Fibroblast of upper back skin (primary cell): Measurements from ENCODE around the gene ORC1.

Experiments
- DNase-seq: peaks from one replicate; pipeline ENCODE4 v3.0.0-alpha.2; 2013

Gene ORC1

GRCh38 chr1:52341655-52342260 is 62.5 kb downstream of the ORC1 start:
- DNase-seq = no peak

GRCh38 chr1:52337439-52337838 is 66.8 kb downstream of the ORC1 start:
- no peak for DNase-seq

GRCh38 chr1:52334906-52335528 is 69.2 kb downstream of the ORC1 start:
- DNase-seq = no peak

GRCh38 chr1:52332411-52332810 is 71.8 kb downstream of the ORC1 start:
- no peak for DNase-seq

GRCh38 chr1:52328615-52329014 is 75.6 kb downstream of the ORC1 start:
- no peak for DNase-seq

GRCh38 chr1:52325786-52326185 is 78.4 kb downstream of the ORC1 start:
- no peak for DNase-seq

GRCh38 chr1:52323731-52324130 is 80.5 kb downstream of the ORC1 start:
- no peak for DNase-seq
